HL-60 (cell line): ENCODE measurements around the gene CHST13.

ENCODE experiments used
- DNase-seq, 2 experiments: peaks; one replicate each; pipeline ENCODE4 v3.0.0-alpha.2; 2010 to 2020; ENCODE audit warnings: low read depth in 1 of 2, low spot score in 1 of 2
- H3K27ac ChIP-seq: fragments of 250-450 bp; sonication (Bioruptor Pico); replicated peaks from 2 replicates; pipeline ENCODE4 v1.5.1; 2020; ENCODE audit warnings: mild to moderate bottlenecking, moderate library complexity
- H3K27me3 ChIP-seq: fragments of 250-450 bp; sonication (Bioruptor Pico); 2 replicates; pipeline ENCODE4 v1.5.1; 2021; ENCODE audit warnings: mild to moderate bottlenecking, moderate library complexity; ENCODE audit not compliant: insufficient read depth, poor library complexity, severe bottlenecking
- H3K4me3 ChIP-seq: replicated peaks from 2 replicates; pipeline ENCODE4 v1.5.1; 2011; ENCODE audit warnings: mild to moderate bottlenecking, control low read depth, low read length; ENCODE audit not compliant: insufficient read depth
- GABPA ChIP-seq: IDR thresholded peaks from 2 replicates; pipeline ENCODE4 v1.6.1; 2012; ENCODE audit warnings: low read depth
- POLR2AphosphoS5 ChIP-seq: IDR thresholded peaks from 2 replicates; pipeline ENCODE4 v1.6.1; 2012; ENCODE audit warnings: low read depth
- SPI1 ChIP-seq: IDR thresholded peaks from 2 replicates; pipeline ENCODE4 v1.6.1; 2012; ENCODE audit warnings: low read depth, mild to moderate bottlenecking, borderline replicate concordance
- TF ChIP-seq, protein P1 (sequence below): IDR thresholded peaks from one replicate; pipeline ENCODE4 v1.5.1; 2011; ENCODE audit warnings: low read length, control low read depth, inconsistent platforms; ENCODE audit not compliant: insufficient read depth
- TF ChIP-seq, protein P2 (sequence below): IDR thresholded peaks from 2 replicates; pipeline ENCODE4 v1.6.1; 2012; ENCODE audit warnings: low read depth; ENCODE audit not compliant: insufficient replicate concordance

CHST13 gene

DNA sequence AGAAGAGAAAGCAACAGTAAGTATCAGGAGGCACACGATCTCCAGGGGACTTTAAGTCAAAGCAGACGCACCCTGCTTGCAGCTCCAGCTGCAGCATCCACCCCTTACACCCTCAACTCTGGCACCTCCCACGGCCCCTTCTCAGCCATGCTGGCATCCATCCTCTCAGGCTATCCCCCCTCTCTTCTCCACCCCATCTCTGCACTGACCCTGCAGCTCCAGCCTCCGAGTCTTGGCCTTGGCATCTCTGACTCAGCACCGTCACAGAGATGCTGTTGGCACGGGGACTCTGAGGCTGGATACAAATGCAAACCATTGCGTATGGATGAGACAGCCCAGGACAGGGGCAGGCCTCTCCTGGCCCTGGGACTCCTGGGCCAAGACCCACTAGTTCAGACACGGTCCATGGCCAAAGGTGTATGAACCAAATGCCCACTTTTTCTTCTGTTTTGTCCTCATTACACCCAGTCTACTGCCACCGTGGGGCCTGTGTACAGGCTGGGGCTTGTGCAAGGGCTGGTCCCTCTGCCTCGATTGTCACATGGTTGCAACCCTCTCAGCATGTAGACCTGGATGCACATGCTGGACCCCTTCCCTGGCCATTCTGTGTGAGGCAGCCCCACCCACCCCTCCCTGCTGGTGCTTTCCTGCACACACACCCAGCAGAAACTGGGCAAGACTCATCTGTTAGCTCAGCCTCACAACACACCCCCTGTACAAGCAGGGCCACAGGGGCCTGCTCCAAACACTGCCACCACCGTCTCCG is 29.6 kb upstream of the CHST13 start:
- H3K27me3 ChIP-seq, result no peaks in the 10 kb centered on the region
- H3K27ac ChIP-seq, result no peak overlapping the region
- no peak overlapping the region for H3K4me3 ChIP-seq
- TF ChIP-seq POLR2AphosphoS5 (no peak), GABPA (no peak), SPI1 (no peak)
- TF ChIP-seq, protein P1, sequence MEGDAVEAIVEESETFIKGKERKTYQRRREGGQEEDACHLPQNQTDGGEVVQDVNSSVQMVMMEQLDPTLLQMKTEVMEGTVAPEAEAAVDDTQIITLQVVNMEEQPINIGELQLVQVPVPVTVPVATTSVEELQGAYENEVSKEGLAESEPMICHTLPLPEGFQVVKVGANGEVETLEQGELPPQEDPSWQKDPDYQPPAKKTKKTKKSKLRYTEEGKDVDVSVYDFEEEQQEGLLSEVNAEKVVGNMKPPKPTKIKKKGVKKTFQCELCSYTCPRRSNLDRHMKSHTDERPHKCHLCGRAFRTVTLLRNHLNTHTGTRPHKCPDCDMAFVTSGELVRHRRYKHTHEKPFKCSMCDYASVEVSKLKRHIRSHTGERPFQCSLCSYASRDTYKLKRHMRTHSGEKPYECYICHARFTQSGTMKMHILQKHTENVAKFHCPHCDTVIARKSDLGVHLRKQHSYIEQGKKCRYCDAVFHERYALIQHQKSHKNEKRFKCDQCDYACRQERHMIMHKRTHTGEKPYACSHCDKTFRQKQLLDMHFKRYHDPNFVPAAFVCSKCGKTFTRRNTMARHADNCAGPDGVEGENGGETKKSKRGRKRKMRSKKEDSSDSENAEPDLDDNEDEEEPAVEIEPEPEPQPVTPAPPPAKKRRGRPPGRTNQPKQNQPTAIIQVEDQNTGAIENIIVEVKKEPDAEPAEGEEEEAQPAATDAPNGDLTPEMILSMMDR, result no peak
- TF ChIP-seq, protein P2, sequence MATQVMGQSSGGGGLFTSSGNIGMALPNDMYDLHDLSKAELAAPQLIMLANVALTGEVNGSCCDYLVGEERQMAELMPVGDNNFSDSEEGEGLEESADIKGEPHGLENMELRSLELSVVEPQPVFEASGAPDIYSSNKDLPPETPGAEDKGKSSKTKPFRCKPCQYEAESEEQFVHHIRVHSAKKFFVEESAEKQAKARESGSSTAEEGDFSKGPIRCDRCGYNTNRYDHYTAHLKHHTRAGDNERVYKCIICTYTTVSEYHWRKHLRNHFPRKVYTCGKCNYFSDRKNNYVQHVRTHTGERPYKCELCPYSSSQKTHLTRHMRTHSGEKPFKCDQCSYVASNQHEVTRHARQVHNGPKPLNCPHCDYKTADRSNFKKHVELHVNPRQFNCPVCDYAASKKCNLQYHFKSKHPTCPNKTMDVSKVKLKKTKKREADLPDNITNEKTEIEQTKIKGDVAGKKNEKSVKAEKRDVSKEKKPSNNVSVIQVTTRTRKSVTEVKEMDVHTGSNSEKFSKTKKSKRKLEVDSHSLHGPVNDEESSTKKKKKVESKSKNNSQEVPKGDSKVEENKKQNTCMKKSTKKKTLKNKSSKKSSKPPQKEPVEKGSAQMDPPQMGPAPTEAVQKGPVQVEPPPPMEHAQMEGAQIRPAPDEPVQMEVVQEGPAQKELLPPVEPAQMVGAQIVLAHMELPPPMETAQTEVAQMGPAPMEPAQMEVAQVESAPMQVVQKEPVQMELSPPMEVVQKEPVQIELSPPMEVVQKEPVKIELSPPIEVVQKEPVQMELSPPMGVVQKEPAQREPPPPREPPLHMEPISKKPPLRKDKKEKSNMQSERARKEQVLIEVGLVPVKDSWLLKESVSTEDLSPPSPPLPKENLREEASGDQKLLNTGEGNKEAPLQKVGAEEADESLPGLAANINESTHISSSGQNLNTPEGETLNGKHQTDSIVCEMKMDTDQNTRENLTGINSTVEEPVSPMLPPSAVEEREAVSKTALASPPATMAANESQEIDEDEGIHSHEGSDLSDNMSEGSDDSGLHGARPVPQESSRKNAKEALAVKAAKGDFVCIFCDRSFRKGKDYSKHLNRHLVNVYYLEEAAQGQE, result no peak
- no peak for DNase-seq

DNA sequence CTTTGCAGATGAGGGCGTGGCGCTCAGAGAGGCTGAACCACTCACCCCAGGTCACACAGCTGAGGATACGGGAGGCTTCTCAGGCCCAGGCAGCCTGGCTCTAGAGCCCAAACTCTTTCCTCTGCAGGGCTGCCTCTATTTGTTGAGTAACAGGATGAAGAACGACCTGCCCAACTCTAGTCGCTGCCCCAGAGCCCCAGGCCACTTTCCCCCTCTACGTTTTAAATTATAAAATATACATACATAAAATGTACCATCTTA is 29.1 kb upstream of the CHST13 start:
- H3K27ac ChIP-seq, result no peak overlapping the region
- TF ChIP-seq, protein P1, result no peak
- TF ChIP-seq GABPA (no peak), POLR2AphosphoS5 (no peak), SPI1 (no peak)
- TF ChIP-seq, protein P2, result no peak
- no peak overlapping the region for H3K4me3 ChIP-seq
- H3K27me3 ChIP-seq, result no peaks in the 10 kb centered on the region
- DNase-seq, result no peak

DNA sequence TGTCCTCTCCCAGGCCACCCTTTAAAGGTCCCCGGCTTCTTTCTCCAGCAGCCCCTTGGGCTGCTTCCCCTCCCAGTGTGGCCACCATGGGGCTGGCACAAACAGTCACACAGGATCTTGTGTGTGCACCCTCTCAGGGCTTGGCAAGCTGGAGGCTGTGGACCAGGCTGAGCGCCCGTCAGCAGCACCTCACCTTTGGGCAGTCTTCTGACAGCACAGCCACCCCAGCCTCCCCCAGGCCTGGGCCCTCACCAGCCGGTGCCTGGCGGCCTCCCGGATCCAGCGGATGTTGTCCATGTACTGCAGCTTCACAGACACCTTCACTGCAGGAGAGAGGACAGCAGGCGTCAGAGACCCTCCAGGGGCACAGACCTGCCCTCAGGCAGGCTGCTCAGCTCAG is 28.2 kb upstream of the CHST13 start:
- DNase-seq, result no peak
- H3K4me3 ChIP-seq, result no peak overlapping the region
- no peak overlapping the region for H3K27ac ChIP-seq
- TF ChIP-seq, protein P1, result no peak
- TF ChIP-seq, protein P2, result no peak
- TF ChIP-seq SPI1 (no peak), POLR2AphosphoS5 (no peak), GABPA (no peak)
- H3K27me3 ChIP-seq, result no peaks in the 10 kb centered on the region
